Activated B cell treated with CpG ODN at 0.5 μM for 24 hours (primary cell): ENCODE data around the gene HIBCH. TPM values are rescaled to one million over a fixed set of nuclear protein-coding genes. Genes with fewer than 3 reads are reported as not detected.

Experiments used
- ATAC-seq: fragments of 200-7000 bp; cut with Tn5 transposase; one replicate; pipeline ENCODE4 v1.10.0; 2021; ENCODE audit warnings: low read depth, mild to moderate bottlenecking, moderate library complexity
- CTCF ChIA-PET: fragments of 350-600 bp; sonication (Branson Sonifier 250); formaldehyde crosslinking; loops from one replicate; lab custom pipeline; 2021; ENCODE audit warnings: antibody characterized with exemption; lab: Charles Lee
- POLR2A ChIA-PET: fragments of 350-600 bp; sonication (Branson Sonifier 250); formaldehyde crosslinking; loops from one replicate; lab custom pipeline; 2021; ENCODE audit warnings: antibody characterized with exemption; lab: Charles Lee
- DNase-seq: peaks from one replicate; pipeline ENCODE4 v3.0.0; 2022
- H3K27ac Mint-ChIP-seq: one replicate; pipeline ENCODE4 v1.8.0; 2020; ENCODE audit warnings: mixed read lengths
- H3K27me3 Mint-ChIP-seq: one replicate; pipeline ENCODE4 v1.8.0; 2021; ENCODE audit warnings: mixed read lengths
- H3K36me3 Mint-ChIP-seq: one replicate; pipeline ENCODE4 v1.8.0; 2021; ENCODE audit warnings: low read depth, mixed read lengths
- H3K4me1 Mint-ChIP-seq: one replicate; pipeline ENCODE4 v1.8.0; 2021; ENCODE audit warnings: mixed read lengths
- H3K4me3 Mint-ChIP-seq: one replicate; pipeline ENCODE4 v1.8.0; 2020; ENCODE audit warnings: mild to moderate bottlenecking, mixed read lengths
- H3K9me3 Mint-ChIP-seq: one replicate; pipeline ENCODE4 v1.8.0; 2020; ENCODE audit warnings: mixed read lengths
- CTCF ChIP-seq: fragments of 200-600 bp; IDR thresholded peaks from one replicate; pipeline ENCODE4 v1.8.0; 2022; ENCODE audit warnings: antibody characterized with exemption, mild to moderate bottlenecking
- intact Hi-C: fragments of 100-400 bp; cut with micrococcal nuclease; formaldehyde crosslinking; loops from one replicate; pipeline ENCODE4 v1.15.1; 2024
- total RNA-seq: library from RNA; stranded (reverse); gene quantifications from 2 replicates; pipeline ENCODE4 v1.2.3, GENCODE V29; 2022

HIBCH gene
- total RNA-seq, 1 donor from 2014 or later: 21.2 TPM

GRCh38 chr2:190267302-190267701 lies 52.3 kb downstream of the HIBCH start:
- Mint-ChIP-seq H3K27me3 (no peaks in the 10 kb centered on the region), H3K9me3 (peaks cover 8% of the 10 kb centered on the region), H3K27ac (no peak overlapping the region), H3K4me3 (no peak overlapping the region), H3K36me3 (peaks cover 32% of the 10 kb centered on the region), H3K4me1 (no peaks in the 10 kb centered on the region)
- ChIA-PET POLR2A (no interaction called here), CTCF (no interaction called here)
- no peak for ATAC-seq
- intact Hi-C loops: no loop called here
- TF ChIP-seq CTCF: no peak
- DNase-seq: no peak

- no peak for DNase-seq
- intact Hi-C loops: no loop called here
- Mint-ChIP-seq H3K4me1 (no peaks in the 10 kb centered on the region), H3K36me3 (peaks cover 27% of the 10 kb centered on the region), H3K9me3 (peaks cover 8% of the 10 kb centered on the region), H3K27me3 (no peaks in the 10 kb centered on the region), H3K27ac (no peak overlapping the region), H3K4me3 (no peak overlapping the region)
- CTCF ChIA-PET: no interaction called here
- no peak for ATAC-seq
- no peak for TF ChIP-seq CTCF
- POLR2A ChIA-PET: no interaction called here
Observed at GRCh38 chr2:190266314-190266713, 53.3 kb downstream of the HIBCH start.

- intact Hi-C loops: no loop called here
- no peak for TF ChIP-seq CTCF
- Mint-ChIP-seq H3K27me3 (no peaks in the 10 kb centered on the region), H3K4me1 (no peaks in the 10 kb centered on the region), H3K4me3 (no peak overlapping the region), H3K36me3 (peaks cover 48% of the 10 kb centered on the region), H3K27ac (no peak overlapping the region), H3K9me3 (peaks cover 13% of the 10 kb centered on the region)
- ATAC-seq: no peak
- ChIA-PET CTCF (no interaction called here), POLR2A (no interaction called here)
- no peak for DNase-seq
Observed at GRCh38 chr2:190261851-190262250, 57.8 kb downstream of the HIBCH start.

- no peaks in the 10 kb centered on the region for H3K4me1 Mint-ChIP-seq
- CTCF ChIA-PET: no interaction called here
- H3K36me3 Mint-ChIP-seq: peaks cover 55% of the 10 kb centered on the region
- POLR2A ChIA-PET: no interaction called here
- no peak for TF ChIP-seq CTCF
- no peak overlapping the region for H3K4me3 Mint-ChIP-seq
- no peak for ATAC-seq
- no peak for DNase-seq
- peaks cover 8% of the 10 kb centered on the region for H3K9me3 Mint-ChIP-seq
- H3K27ac Mint-ChIP-seq: no peak overlapping the region
- intact Hi-C loops: no loop called here
- no peaks in the 10 kb centered on the region for H3K27me3 Mint-ChIP-seq
Observed at GRCh38 chr2:190256087-190256486, 63.5 kb downstream of the HIBCH start.

- peaks cover 8% of the 10 kb centered on the region for H3K9me3 Mint-ChIP-seq
- ATAC-seq (no peak), DNase-seq (no peak)
- ChIA-PET CTCF (no interaction called here), POLR2A (no interaction called here)
- no peaks in the 10 kb centered on the region for H3K27me3 Mint-ChIP-seq
- H3K4me1 Mint-ChIP-seq: no peaks in the 10 kb centered on the region
- no peak overlapping the region for H3K4me3 Mint-ChIP-seq
- no peak for TF ChIP-seq CTCF
- intact Hi-C loops: no loop called here
- no peak overlapping the region for H3K27ac Mint-ChIP-seq
- H3K36me3 Mint-ChIP-seq: peaks cover 53% of the 10 kb centered on the region
Observed at GRCh38 chr2:190255676-190256075, 64.0 kb downstream of the HIBCH start.
